ENCODE measurements around the gene LEFTY1. TPM values are rescaled to one million over a fixed set of nuclear protein-coding genes. Genes with fewer than 3 reads are reported as not detected.

The LEFTY1 gene
- total RNA-seq, 2 experiments from 2014 or later: 0.09 to 1.0 TPM

- Histone ChIP-seq H3K27ac (ENCODE audit: low read depth, low read length, poor library complexity, severe bottlenecking) (peak overlapping the region; percentile 59), H3K9me3 (ENCODE audit: low read length) (no peaks in the 10 kb centered on the region), H3K4me3 (ENCODE audit: low read depth, low read length, poor library complexity, severe bottlenecking) (peak overlapping the region; percentile 53), H3K4me2 (ENCODE audit: low read length) (peak overlapping the region; percentile 77), H2AFZ (ENCODE audit: low read length) (peak overlapping the region; percentile 87; the same call in 1 of the 2 replicates), H4K20me1 (ENCODE audit: insufficient read depth, low read length) (no peaks in the 10 kb centered on the region), H3K9me2 (ENCODE audit: insufficient read depth, low read length) (no peaks in the 10 kb centered on the region), H3K36me3 (ENCODE audit: insufficient read depth, low read length) (no peaks in the 10 kb centered on the region), H3K79me2 (ENCODE audit: insufficient read depth, low read depth, low read length) (no peaks in the 10 kb centered on the region), H3K4me1 (ENCODE audit: insufficient read depth, low read length, poor library complexity, severe bottlenecking) (peaks cover 32% of the 10 kb centered on the region)
- intact Hi-C loops (cut with micrococcal nuclease; ENCODE audit: unreplicated experiment): no loop called here
- CTCF ChIA-PET (ENCODE audit: unreplicated experiment): interaction anchor here (1.1 to 1.3 kb wide), 2 partner anchors 25 to 40 kb away, joined by 3 read pairs; no protein-coding TSS in a partner anchor
- TF ChIP-seq EZH2phosphoT487 (IDR thresholded peaks at IDR 0.05; ENCODE audit: borderline replicate concordance, low read depth, low read length) (no peak), CTCF (conservative IDR thresholded peaks at IDR 0.05; ENCODE audit: low read length) (no peak)
- TSS peak; percentile 89 for BruUV-seq (replicated peaks)
- POLR2A ChIA-PET: interaction anchor here (1.2 to 5.0 kb wide), 6 partner anchors 13 to 117 kb away, joined by 3 to 35 read pairs (median 6); partner anchors contain the start of genes PYCR2 and TMEM63A
- DNase-seq (ENCODE audit: low spot score): no peak
Measured at GRCh38 chr1:225896494-225896893, 7.5 kb upstream of the LEFTY1 start.

- Histone ChIP-seq H3K27ac (ENCODE audit: low read depth, low read length, poor library complexity, severe bottlenecking) (no peak overlapping the region), H3K9me3 (ENCODE audit: low read length) (no peaks in the 10 kb centered on the region), H3K9me2 (ENCODE audit: insufficient read depth, low read length) (no peaks in the 10 kb centered on the region), H2AFZ (ENCODE audit: low read length) (no peak overlapping the region), H3K36me3 (ENCODE audit: insufficient read depth, low read length) (no peaks in the 10 kb centered on the region), H3K4me1 (ENCODE audit: insufficient read depth, low read length, poor library complexity, severe bottlenecking) (peaks cover 14% of the 10 kb centered on the region), H3K79me2 (ENCODE audit: insufficient read depth, low read depth, low read length) (no peaks in the 10 kb centered on the region), H4K20me1 (ENCODE audit: insufficient read depth, low read length) (no peaks in the 10 kb centered on the region), H3K4me3 (ENCODE audit: low read depth, low read length, poor library complexity, severe bottlenecking) (no peak overlapping the region), H3K4me2 (ENCODE audit: low read length) (no peak overlapping the region)
- CTCF ChIA-PET (ENCODE audit: unreplicated experiment): no interaction called here
- no peak for DNase-seq (ENCODE audit: low spot score)
- no peak for TF ChIP-seq EZH2phosphoT487 (IDR thresholded peaks at IDR 0.05; ENCODE audit: borderline replicate concordance, low read depth, low read length)
- TF ChIP-seq CTCF (conservative IDR thresholded peaks at IDR 0.05; ENCODE audit: low read length): no peak
- intact Hi-C loops (cut with micrococcal nuclease; ENCODE audit: unreplicated experiment): no loop called here
- BruUV-seq (replicated peaks): no TSS peak
- POLR2A ChIA-PET: no interaction called here
Measured at GRCh38 chr1:225892307-225892706, 3.4 kb upstream of the LEFTY1 start.

GRCh38 chr1:225891229-225891972 is 2.5 kb upstream of the LEFTY1 start:
- BruUV-seq (replicated peaks): no TSS peak
- no peak for DNase-seq (ENCODE audit: low spot score)
- H2AFZ ChIP-seq (ENCODE audit: low read length): no peak overlapping the region
- no peak overlapping the region for H3K4me3 ChIP-seq (ENCODE audit: low read depth, low read length, poor library complexity, severe bottlenecking)
- H3K27ac ChIP-seq (ENCODE audit: low read depth, low read length, poor library complexity, severe bottlenecking): no peak overlapping the region
- H3K79me2 ChIP-seq (ENCODE audit: insufficient read depth, low read depth, low read length): no peaks in the 10 kb centered on the region
- ChIA-PET CTCF (ENCODE audit: unreplicated experiment) (no interaction called here), POLR2A (interaction anchor here (1.1 kb wide), 1 partner anchor 9 kb away, joined by 4 read pairs; the partner anchor contains the start of gene TMEM63A)
- H3K36me3 ChIP-seq (ENCODE audit: insufficient read depth, low read length): no peaks in the 10 kb centered on the region
- no peak overlapping the region for H3K4me2 ChIP-seq (ENCODE audit: low read length)
- peaks cover 5% of the 10 kb centered on the region for H3K4me1 ChIP-seq (ENCODE audit: insufficient read depth, low read length, poor library complexity, severe bottlenecking)
- H4K20me1 ChIP-seq (ENCODE audit: insufficient read depth, low read length): no peaks in the 10 kb centered on the region
- H3K9me3 ChIP-seq (ENCODE audit: low read length): no peaks in the 10 kb centered on the region
- no peaks in the 10 kb centered on the region for H3K9me2 ChIP-seq (ENCODE audit: insufficient read depth, low read length)
- intact Hi-C loops (cut with micrococcal nuclease; ENCODE audit: unreplicated experiment): no loop called here
- no peak for TF ChIP-seq CTCF (conservative IDR thresholded peaks at IDR 0.05; ENCODE audit: low read length)
- no peak for TF ChIP-seq EZH2phosphoT487 (IDR thresholded peaks at IDR 0.05; ENCODE audit: borderline replicate concordance, low read depth, low read length)

All from OCI-LY7 (cell line).